ENCODE measurements around the gene SETD4. TPM values are rescaled to one million over a fixed set of nuclear protein-coding genes. Genes with fewer than 3 reads are reported as not detected.

The SETD4 gene
- total and polyA plus RNA-seq, 3 donors from 2014 or later: 52.3 to 62.7 (median 52.3) TPM

DNA sequence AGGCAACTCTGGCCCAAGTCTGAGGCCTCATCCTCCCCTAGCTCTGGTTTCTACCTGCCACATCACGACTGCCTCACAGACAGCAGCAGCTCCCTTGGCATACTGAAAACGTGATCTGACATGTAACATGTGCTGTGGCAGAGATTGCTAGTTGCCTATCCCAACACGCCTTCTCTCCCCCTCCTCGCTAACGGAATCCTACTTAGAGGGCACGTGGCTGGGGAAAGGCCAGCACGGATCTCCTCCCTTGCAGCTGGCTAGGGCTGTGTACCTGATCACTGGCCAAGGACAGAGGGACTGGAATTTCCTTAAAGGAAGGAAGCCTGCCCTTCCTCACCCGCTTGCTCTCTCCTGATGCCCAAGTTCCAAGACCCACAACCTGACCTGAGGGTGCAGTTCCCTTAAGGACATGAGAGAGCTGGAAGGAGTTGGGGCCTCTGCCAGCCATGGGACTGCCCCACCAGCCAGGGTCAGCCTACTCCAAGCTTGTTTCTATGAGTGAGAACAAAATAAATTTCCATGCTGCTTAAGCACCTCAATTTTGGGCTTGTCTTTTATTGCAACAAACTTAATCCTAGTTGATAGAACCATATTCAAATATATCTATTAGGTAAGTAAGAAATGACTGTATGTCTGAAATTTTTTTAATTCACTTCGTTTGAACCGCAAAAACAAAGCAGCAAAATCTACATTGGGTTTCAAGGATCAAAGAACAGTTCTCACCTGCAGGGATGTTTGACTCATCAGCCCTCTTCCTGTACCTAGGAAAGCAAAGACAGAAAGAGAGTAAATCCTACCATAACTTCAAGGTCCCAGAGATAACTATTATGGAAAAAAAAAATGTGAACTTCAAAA is 7.2 kb downstream of the SETD4 start:
- no peaks in the 10 kb centered on the region for H3K9me3 ChIP-seq
- DNase-seq: no peak
- TF ChIP-seq, protein P1, sequence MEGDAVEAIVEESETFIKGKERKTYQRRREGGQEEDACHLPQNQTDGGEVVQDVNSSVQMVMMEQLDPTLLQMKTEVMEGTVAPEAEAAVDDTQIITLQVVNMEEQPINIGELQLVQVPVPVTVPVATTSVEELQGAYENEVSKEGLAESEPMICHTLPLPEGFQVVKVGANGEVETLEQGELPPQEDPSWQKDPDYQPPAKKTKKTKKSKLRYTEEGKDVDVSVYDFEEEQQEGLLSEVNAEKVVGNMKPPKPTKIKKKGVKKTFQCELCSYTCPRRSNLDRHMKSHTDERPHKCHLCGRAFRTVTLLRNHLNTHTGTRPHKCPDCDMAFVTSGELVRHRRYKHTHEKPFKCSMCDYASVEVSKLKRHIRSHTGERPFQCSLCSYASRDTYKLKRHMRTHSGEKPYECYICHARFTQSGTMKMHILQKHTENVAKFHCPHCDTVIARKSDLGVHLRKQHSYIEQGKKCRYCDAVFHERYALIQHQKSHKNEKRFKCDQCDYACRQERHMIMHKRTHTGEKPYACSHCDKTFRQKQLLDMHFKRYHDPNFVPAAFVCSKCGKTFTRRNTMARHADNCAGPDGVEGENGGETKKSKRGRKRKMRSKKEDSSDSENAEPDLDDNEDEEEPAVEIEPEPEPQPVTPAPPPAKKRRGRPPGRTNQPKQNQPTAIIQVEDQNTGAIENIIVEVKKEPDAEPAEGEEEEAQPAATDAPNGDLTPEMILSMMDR (IDR thresholded peaks at IDR 0.05): no peak
- TF ChIP-seq POLR2A (IDR thresholded peaks at IDR 0.05): no peak
- H3K27ac ChIP-seq: no peak overlapping the region
- H3K27me3 ChIP-seq: no peaks in the 10 kb centered on the region
- H3K36me3 ChIP-seq (ENCODE audit: low read depth, missing control alignments): no peaks in the 10 kb centered on the region
- 73 to 82% methylated on average over 10 of the region's 10 CpGs for WGBS, 2 donors
- no peak overlapping the region for H3K4me3 ChIP-seq
- intact Hi-C loops (cut with DNase I; ENCODE audit: low total_unique reads): no loop called here
- H3K4me1 ChIP-seq: no peaks in the 10 kb centered on the region

DNA sequence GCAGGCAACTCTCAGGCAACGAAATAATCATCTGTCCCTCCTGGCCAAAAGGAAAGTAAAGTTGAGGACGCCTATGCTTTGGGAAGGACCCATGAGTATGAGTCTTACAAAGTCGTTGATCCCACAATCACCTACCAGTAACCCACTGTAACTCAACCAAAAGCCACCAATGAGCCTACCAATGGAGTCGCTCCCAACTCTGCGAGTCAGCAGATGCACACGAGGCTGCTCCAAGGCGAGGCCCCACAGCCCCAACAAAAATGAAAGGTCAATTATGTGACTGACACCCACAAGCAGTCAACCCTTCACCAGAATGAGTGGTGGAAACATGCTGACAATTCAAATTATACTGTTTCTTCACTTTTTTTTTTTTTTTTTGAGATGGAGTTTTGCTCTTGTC is 12.0 kb downstream of the SETD4 start:
- no peak for TF ChIP-seq POLR2A (IDR thresholded peaks at IDR 0.05)
- TF ChIP-seq, protein P1 (IDR thresholded peaks at IDR 0.05): no peak
- intact Hi-C loops (cut with DNase I; ENCODE audit: low total_unique reads): no loop called here
- Histone ChIP-seq H3K4me3 (no peak overlapping the region), H3K9me3 (no peaks in the 10 kb centered on the region), H3K36me3 (ENCODE audit: low read depth, missing control alignments) (no peaks in the 10 kb centered on the region), H3K27ac (no peak overlapping the region), H3K27me3 (no peaks in the 10 kb centered on the region), H3K4me1 (no peaks in the 10 kb centered on the region)
- DNase-seq: no peak
- WGBS, 2 donors: 91 to 97% methylated on average over 7 of the region's 7 CpGs

DNA sequence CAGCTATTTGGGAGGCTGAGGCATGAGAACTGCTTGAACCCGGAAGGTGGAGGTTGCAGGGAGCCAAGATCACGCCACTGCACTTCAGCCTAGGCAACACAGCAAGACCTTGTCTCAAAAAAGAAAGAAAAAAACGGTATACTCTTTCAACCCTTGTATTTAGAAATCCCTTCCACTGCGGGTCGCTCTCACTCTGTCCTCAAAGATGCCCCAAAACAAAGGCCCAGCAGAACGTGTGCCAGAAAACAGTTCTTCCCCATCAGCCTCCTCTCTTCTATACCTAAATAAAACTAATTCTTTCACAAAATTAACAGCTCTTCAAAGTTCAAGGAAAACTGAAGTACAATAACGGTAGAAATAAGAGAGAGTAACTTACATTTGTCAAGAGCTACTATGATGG is 13.2 kb downstream of the SETD4 start:
- H3K27ac ChIP-seq: no peak overlapping the region
- WGBS, 2 donors: 92% methylated on average over 7 of the region's 7 CpGs
- TF ChIP-seq, protein P1 (IDR thresholded peaks at IDR 0.05): no peak
- no peak for TF ChIP-seq POLR2A (IDR thresholded peaks at IDR 0.05)
- intact Hi-C loops (cut with DNase I; ENCODE audit: low total_unique reads): no loop called here
- H3K36me3 ChIP-seq (ENCODE audit: low read depth, missing control alignments): no peaks in the 10 kb centered on the region
- H3K4me1 ChIP-seq: no peaks in the 10 kb centered on the region
- no peak overlapping the region for H3K4me3 ChIP-seq
- H3K9me3 ChIP-seq: no peaks in the 10 kb centered on the region
- no peaks in the 10 kb centered on the region for H3K27me3 ChIP-seq
- DNase-seq: no peak

DNA sequence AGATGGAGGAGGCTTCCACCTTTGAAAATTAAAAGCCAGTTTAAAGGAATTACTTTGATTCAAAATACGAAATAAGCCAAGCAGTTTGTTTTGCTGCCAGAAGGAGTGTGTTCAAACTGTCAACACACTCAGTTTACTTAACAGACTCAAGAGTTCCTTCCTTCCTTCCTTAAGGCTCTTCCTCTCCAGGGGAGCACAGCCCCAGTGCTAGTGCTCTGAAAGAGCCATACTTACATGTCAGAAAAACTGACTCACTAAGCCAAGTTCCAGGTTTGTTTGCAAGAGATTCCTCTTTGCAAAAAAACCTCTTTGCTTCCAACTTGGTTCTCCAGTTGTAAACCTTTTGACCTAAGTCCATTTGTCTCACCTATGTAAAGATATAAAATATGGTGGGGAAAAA is 14.3 kb downstream of the SETD4 start:
- intact Hi-C loops (cut with DNase I; ENCODE audit: low total_unique reads): no loop called here
- Histone ChIP-seq H3K36me3 (ENCODE audit: low read depth, missing control alignments) (no peaks in the 10 kb centered on the region), H3K27me3 (no peaks in the 10 kb centered on the region), H3K27ac (no peak overlapping the region), H3K4me1 (no peaks in the 10 kb centered on the region), H3K4me3 (no peak overlapping the region), H3K9me3 (no peaks in the 10 kb centered on the region)
- 83 to 88% methylated on average over 1 of the region's 1 CpG for WGBS, 2 donors
- no peak for DNase-seq
- no peak for TF ChIP-seq POLR2A (IDR thresholded peaks at IDR 0.05)
- TF ChIP-seq, protein P1 (IDR thresholded peaks at IDR 0.05): no peak

DNA sequence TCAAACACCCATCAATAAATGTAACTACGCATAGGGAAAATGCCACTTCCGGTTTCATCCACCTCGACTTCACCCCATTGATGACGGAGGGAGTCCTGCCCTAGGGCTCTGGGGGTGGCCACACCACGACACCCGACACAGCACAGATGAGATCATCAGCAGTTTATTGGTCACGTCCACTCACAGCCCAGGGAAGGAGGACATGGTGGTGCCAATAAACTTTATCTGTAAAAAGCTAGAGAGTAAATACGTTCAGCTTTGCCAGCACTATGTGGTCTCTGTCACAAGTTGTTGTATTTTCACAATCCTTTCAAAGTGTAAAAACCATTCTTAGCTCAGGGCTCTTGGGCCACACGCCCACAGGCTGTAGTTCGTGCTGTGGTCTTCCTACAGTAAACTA is 16.3 kb downstream of the SETD4 start:
- Histone ChIP-seq H3K36me3 (ENCODE audit: low read depth, missing control alignments) (no peaks in the 10 kb centered on the region), H3K9me3 (no peaks in the 10 kb centered on the region), H3K4me1 (no peaks in the 10 kb centered on the region), H3K27me3 (no peaks in the 10 kb centered on the region), H3K4me3 (no peak overlapping the region), H3K27ac (no peak overlapping the region)
- no peak for TF ChIP-seq POLR2A (IDR thresholded peaks at IDR 0.05)
- TF ChIP-seq, protein P1 (IDR thresholded peaks at IDR 0.05): no peak
- intact Hi-C loops (cut with DNase I; ENCODE audit: low total_unique reads): no loop called here
- no peak for DNase-seq
- WGBS, 2 donors: 85% methylated on average over 10 of the region's 10 CpGs
